Small intestine (tissue), 7 donors: ENCODE measurements around the gene ATG16L2. TPM values are rescaled to one million over a fixed set of nuclear protein-coding genes. Genes with fewer than 3 reads are reported as not detected.
"Not testable (repeated sequence)": the region's sequence is repeated elsewhere in the genome, so short reads cannot be mapped to it uniquely, and the experiment has no call there.

ENCODE experiments used
- DNase-seq, 2 donors: peaks; one replicate each; pipeline versions ENCODE4 v3.0.0 to v3.0.0-alpha.2; 2013
- FAIRE-seq: peaks from 2 replicates; lab custom pipeline; 2012; peaks lifted over from hg19 to GRCh38; lab: Jason Lieb, UNC
- H3K27ac ChIP-seq, 3 donors: one replicate each; pipeline ENCODE4 v1.5.1; 2013; ENCODE audit warnings: low read length in 2 of 3, mild to moderate bottlenecking in 2 of 3, control low read depth in 1 of 3, inconsistent platforms in 1 of 3, low read depth in 1 of 3, moderate library complexity in 1 of 3
- H3K27me3 ChIP-seq, 3 donors: one replicate each; pipeline ENCODE4 v1.6.1; 2013; ENCODE audit warnings: low read length in 3 of 3, inconsistent platforms in 1 of 3; ENCODE audit not compliant: control insufficient read depth in 3 of 3, insufficient read depth in 3 of 3
- H3K36me3 ChIP-seq, 3 donors: one replicate each; pipeline ENCODE4 v1.6.1; 2013; ENCODE audit warnings: low read length in 3 of 3, inconsistent platforms in 1 of 3, low read depth in 1 of 3, mild to moderate bottlenecking in 1 of 3, moderate library complexity in 1 of 3; ENCODE audit not compliant: control insufficient read depth in 3 of 3, insufficient read depth in 2 of 3
- H3K4me1 ChIP-seq, 3 donors: one replicate each; pipeline ENCODE4 v1.6.1; 2013; ENCODE audit warnings: low read length in 2 of 3, inconsistent platforms in 1 of 3, low read depth in 1 of 3, mild to moderate bottlenecking in 1 of 3, moderate library complexity in 1 of 3; ENCODE audit not compliant: control insufficient read depth in 3 of 3, insufficient read depth in 2 of 3
- H3K4me3 ChIP-seq, 3 donors: one replicate each; pipeline ENCODE4 v1.5.1; 2013; ENCODE audit warnings: low read length in 3 of 3, control low read depth in 1 of 3, inconsistent platforms in 1 of 3, low read depth in 1 of 3, mild to moderate bottlenecking in 1 of 3, moderate library complexity in 1 of 3
- H3K9me3 ChIP-seq, 2 donors: one replicate each; pipeline ENCODE4 v1.6.1; 2013; ENCODE audit warnings: low read depth in 1 of 2, low read length in 1 of 2; ENCODE audit not compliant: control insufficient read depth in 2 of 2, insufficient read depth in 1 of 2
- WGBS, 3 donors: extraction: QIAGEN DNeasy Blood & Tissue Kit; methylation state at CpG; one replicate each; pipeline ENCODE4 v1.1.7; 2013; 5-methylcytosine and 5-hydroxymethylcytosine counted together
- polyA plus RNA-seq, 4 donors: library from polyadenylated mRNA; stranded (reverse) in 3 of 4; unstranded in 1 of 4; fragments of 200-250 nt in 3 of 4; fragments of 120-200 nt in 1 of 4; gene quantifications; one replicate each; pipeline versions ENCODE4 v1.2.1 to v1.2.3, GENCODE V29; 2013
- donor health status: healthy with polysubstance abuse.
- donor health status: control.
- donor health status: control.
- donor health status: Bipolar disorder and iron deficiency.
- donor health status: healthy.

ATG16L2 gene
- polyA plus RNA-seq, 4 donors, result 19.7 to 50.7 (median 40.1) TPM

- H3K4me3 ChIP-seq, result no peak overlapping the region
- 92 to 95% (median 93%) methylated on average over 6 of the region's 6 CpGs for WGBS, 3 donors
- no peaks in the 10 kb centered on the region for H3K36me3 ChIP-seq
- FAIRE-seq (no peak), DNase-seq (no peak)
- H3K27me3 ChIP-seq, result no peaks in the 10 kb centered on the region
- no peaks in the 10 kb centered on the region for H3K9me3 ChIP-seq
- H3K27ac ChIP-seq, result no peak overlapping the region
- no peaks in the 10 kb centered on the region for H3K4me1 ChIP-seq
Observed at GRCh38 chr11:72802822-72803221, 11.4 kb upstream of the ATG16L2 start.

- 79 to 86% (median 84%) methylated on average over 6 of the region's 6 CpGs for WGBS, 3 donors
- FAIRE-seq (no peak), DNase-seq (no peak)
- Histone ChIP-seq H3K4me3 (no peak overlapping the region), H3K27ac (no peak overlapping the region), H3K4me1 (no peaks in the 10 kb centered on the region), H3K36me3 (peaks cover 0 to 13% (median 0%) of the 10 kb centered on the region in 3 donors), H3K27me3 (no peaks in the 10 kb centered on the region), H3K9me3 (no peaks in the 10 kb centered on the region)
Observed at GRCh38 chr11:72805216-72805615, 9.0 kb upstream of the ATG16L2 start.

DNA sequence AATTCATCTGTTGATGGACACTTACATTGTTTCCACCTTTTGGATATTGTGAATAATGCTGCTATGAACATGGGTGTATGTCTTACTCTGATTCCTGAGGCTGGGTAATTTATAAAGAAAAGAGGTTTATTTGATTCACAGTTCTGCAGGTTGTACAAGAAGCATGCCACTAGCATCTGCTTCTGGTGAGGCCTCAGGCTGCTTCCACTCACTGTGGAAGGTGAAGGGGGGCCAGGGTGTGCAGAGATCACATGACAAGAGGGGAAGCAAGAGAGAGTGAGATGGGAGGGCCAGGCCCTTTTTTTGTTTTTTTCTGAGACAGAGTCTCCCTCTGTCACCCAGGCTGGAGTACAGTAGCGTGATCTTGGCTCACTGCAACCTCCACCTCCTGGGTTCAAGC is 7.8 kb upstream of the ATG16L2 start:
- H3K27ac ChIP-seq, result not testable (repeated sequence)

GRCh38 chr11:72807021-72807693 is 7.1 kb upstream of the ATG16L2 start:
- Histone ChIP-seq H3K27me3 (no peaks in the 10 kb centered on the region), H3K4me1 (peaks cover 0 to 2% (median 0%) of the 10 kb centered on the region in 3 donors), H3K27ac (peak overlapping the region in 1 of 3 donors; percentile 16), H3K36me3 (peaks cover 0 to 17% (median 0%) of the 10 kb centered on the region in 3 donors), H3K9me3 (no peaks in the 10 kb centered on the region), H3K4me3 (no peak overlapping the region)
- no peak for DNase-seq
- FAIRE-seq, result no peak
- 76 to 88% (median 80%) methylated on average over 5 of the region's 5 CpGs for WGBS, 3 donors

More for the DNA sequence above, 7.8 kb upstream of the ATG16L2 start:
- not testable (repeated sequence) for DNase-seq, H3K4me3 ChIP-seq, H3K27me3 ChIP-seq, H3K4me1 ChIP-seq, H3K9me3 ChIP-seq, FAIRE-seq
- WGBS, 3 donors, result 100% methylated on average over 1 of the region's 1 CpG; no CpG with 5 or more reads in 1 of the 3 donors
- H3K36me3 ChIP-seq, result peaks cover 0 to 13% (median 0%) of the 10 kb centered on the region in 3 donors

DNA sequence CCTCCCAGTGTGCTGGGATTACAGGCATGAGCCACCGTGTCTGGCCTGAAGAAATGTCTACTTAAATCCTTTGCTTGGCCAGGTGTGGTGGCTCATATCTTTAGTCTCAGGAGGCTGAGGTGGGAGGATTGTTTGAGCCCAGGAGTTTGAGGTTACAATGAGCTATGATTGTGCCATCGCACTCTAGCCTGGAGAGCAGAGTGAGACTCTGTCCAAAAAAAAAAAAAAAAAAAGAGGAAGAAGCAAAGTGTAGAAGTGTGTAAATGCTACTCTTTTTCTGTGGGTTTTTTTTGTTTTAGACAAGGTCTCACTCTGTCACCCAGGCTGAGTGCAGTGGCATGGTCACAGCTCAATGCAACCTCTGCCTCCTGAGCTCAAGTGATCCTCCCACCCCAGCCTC is 6.4 kb upstream of the ATG16L2 start:
- DNase-seq, result no peak
- 69 to 75% (median 74%) methylated on average over 2 of the region's 2 CpGs for WGBS, 3 donors
- Histone ChIP-seq H3K27ac (peak overlapping the region in 1 of 3 donors; percentile 54), H3K27me3 (no peaks in the 10 kb centered on the region), H3K4me3 (no peak overlapping the region), H3K9me3 (no peaks in the 10 kb centered on the region), H3K36me3 (peaks cover 0 to 17% (median 0%) of the 10 kb centered on the region in 3 donors), H3K4me1 (peaks cover 0 to 5% (median 4%) of the 10 kb centered on the region in 3 donors)
- no peak for FAIRE-seq

GRCh38 chr11:72808331-72808798 is 5.8 kb upstream of the ATG16L2 start:
- peaks cover 0 to 17% (median 0%) of the 10 kb centered on the region in 3 donors for H3K36me3 ChIP-seq
- peaks cover 0 to 10% (median 6%) of the 10 kb centered on the region in 3 donors for H3K4me1 ChIP-seq
- 88 to 98% (median 93%) methylated on average over 4 of the region's 4 CpGs for WGBS, 3 donors
- H3K4me3 ChIP-seq, result no peak overlapping the region
- no peaks in the 10 kb centered on the region for H3K9me3 ChIP-seq
- no peak for DNase-seq
- H3K27ac ChIP-seq, result peak overlapping the region in 1 of 3 donors; percentile 33
- no peaks in the 10 kb centered on the region for H3K27me3 ChIP-seq
- FAIRE-seq, result no peak

- WGBS, 3 donors, result 95 to 96% (median 96%) methylated on average over 10 of the region's 10 CpGs
- not testable (repeated sequence) for H3K4me3 ChIP-seq, DNase-seq, H3K9me3 ChIP-seq, H3K27me3 ChIP-seq, H3K27ac ChIP-seq, FAIRE-seq
- Histone ChIP-seq H3K4me1 (peaks cover 2 to 25% (median 6%) of the 10 kb centered on the region in 3 donors), H3K36me3 (peaks cover 0 to 24% (median 0%) of the 10 kb centered on the region in 3 donors)
Observed at GRCh38 chr11:72811686-72812085, 2.5 kb upstream of the ATG16L2 start.

DNA sequence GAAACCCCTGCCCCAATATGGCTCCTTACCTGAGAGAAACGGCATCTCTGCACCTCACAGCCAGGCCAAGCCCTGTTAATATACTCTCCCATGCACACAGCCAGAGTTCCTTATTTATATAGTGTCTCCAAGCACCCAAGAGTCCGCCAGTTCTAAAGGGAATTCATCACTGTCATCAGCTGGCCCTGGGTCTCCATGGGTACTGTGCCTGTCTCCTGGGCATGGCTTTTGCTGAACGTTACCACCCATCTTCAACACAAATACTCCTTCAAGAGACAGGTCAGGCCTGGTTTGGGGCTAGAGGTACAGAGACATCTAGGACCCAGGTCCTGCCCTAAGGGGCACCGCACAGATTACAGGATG is 1.6 kb upstream of the ATG16L2 start:
- no peak for FAIRE-seq
- H3K4me1 ChIP-seq, result peaks cover 2 to 25% (median 8%) of the 10 kb centered on the region in 3 donors
- no peaks in the 10 kb centered on the region for H3K27me3 ChIP-seq
- H3K36me3 ChIP-seq, result peaks cover 0 to 27% (median 0%) of the 10 kb centered on the region in 3 donors
- peak overlapping the region in 2 of 3 donors; percentile 92 to 97 for H3K27ac ChIP-seq
- no peaks in the 10 kb centered on the region for H3K9me3 ChIP-seq
- peak; percentile 22 to 55 for DNase-seq
- H3K4me3 ChIP-seq, result peak overlapping the region in 1 of 3 donors; percentile 81
- WGBS, 3 donors, result 29 to 37% (median 31%) methylated on average over 4 of the region's 4 CpGs
